NK-92 (cell line): ENCODE results near the gene ARL6.

Experiments
- DNase-seq: peaks from one replicate; lab custom pipeline; 2025; ENCODE audit not compliant: unreplicated experiment; lab: John Stamatoyannopoulos, UW

The ARL6 gene

GRCh38 chr3:97764407-97765238 is at the start of gene ARL6:
TSS of gene ARL6 (plus strand) at chr3:97764758. CDS start at chr3:97768108, 3,350 bp downstream.
- DNase-seq: no peak

GRCh38 chr3:97719156-97719821 is 45.3 kb upstream of the ARL6 start:
- no peak for DNase-seq

- DNase-seq: no peak
Measured at GRCh38 chr3:97720417-97720816, 44.1 kb upstream of the ARL6 start.

GRCh38 chr3:97721446-97721845 is 43.1 kb upstream of the ARL6 start:
- no peak for DNase-seq

GRCh38 chr3:97736928-97737327 is 27.6 kb upstream of the ARL6 start:
- DNase-seq: no peak

GRCh38 chr3:97738761-97739160 is 25.8 kb upstream of the ARL6 start:
- DNase-seq: no peak

- DNase-seq: no peak
Measured at GRCh38 chr3:97742036-97742435, 22.5 kb upstream of the ARL6 start.

GRCh38 chr3:97744289-97744688 is 20.3 kb upstream of the ARL6 start:
- DNase-seq: no peak

GRCh38 chr3:97763586-97764406 is 762 bp upstream of the ARL6 start:
- DNase-seq: no peak

- no peak for DNase-seq
Measured at GRCh38 chr3:97765336-97765735, 778 bp downstream of the ARL6 start.

GRCh38 chr3:97772926-97773325 is 8.4 kb downstream of the ARL6 start:
- DNase-seq: no peak

- no peak for DNase-seq
Measured at GRCh38 chr3:97778152-97778551, 13.6 kb downstream of the ARL6 start.

GRCh38 chr3:97793420-97794019 is 29.0 kb downstream of the ARL6 start:
- no peak for DNase-seq

- DNase-seq: no peak
Measured at GRCh38 chr3:97795951-97796350, 31.4 kb downstream of the ARL6 start.

GRCh38 chr3:97804471-97804870 is 39.9 kb downstream of the ARL6 start:
- no peak for DNase-seq

GRCh38 chr3:97810779-97811390 is 46.3 kb downstream of the ARL6 start:
- no peak for DNase-seq

- no peak for DNase-seq
Measured at GRCh38 chr3:97815149-97815917, 50.8 kb downstream of the ARL6 start.

- no peak for DNase-seq
Measured at GRCh38 chr3:97816811-97817210, 52.3 kb downstream of the ARL6 start.

- no peak for DNase-seq
Measured at GRCh38 chr3:97817965-97818364, 53.4 kb downstream of the ARL6 start.

- DNase-seq: no peak
Measured at GRCh38 chr3:97820780-97821179, 56.2 kb downstream of the ARL6 start.
